ENCODE measurements around the gene MCRS1. TPM values are rescaled to one million over a fixed set of nuclear protein-coding genes. Genes with fewer than 3 reads are reported as not detected.
A peak's percentile ranks its signal among the peaks of the same experiment; 100 is the strongest.

The MCRS1 gene
- total RNA-seq, 2 experiments from 2014 or later, result 65.4 to 75.6 TPM

- Histone ChIP-seq H3K79me2 (ENCODE audit: insufficient read depth, low read depth, low read length) (no peaks in the 10 kb centered on the region), H3K9me3 (ENCODE audit: low read length) (no peaks in the 10 kb centered on the region), H4K20me1 (ENCODE audit: insufficient read depth, low read length) (no peaks in the 10 kb centered on the region), H3K27ac (ENCODE audit: low read depth, low read length, poor library complexity, severe bottlenecking) (no peak overlapping the region), H3K4me3 (ENCODE audit: low read depth, low read length, poor library complexity, severe bottlenecking) (no peak overlapping the region), H3K9me2 (ENCODE audit: insufficient read depth, low read length) (no peaks in the 10 kb centered on the region), H3K36me3 (ENCODE audit: insufficient read depth, low read length) (no peaks in the 10 kb centered on the region), H3K4me1 (ENCODE audit: insufficient read depth, low read length, poor library complexity, severe bottlenecking) (peaks cover 30% of the 10 kb centered on the region), H2AFZ (ENCODE audit: low read length) (no peak overlapping the region), H3K4me2 (ENCODE audit: low read length) (no peak overlapping the region)
- no TSS peak for BruUV-seq (replicated peaks)
- no peak for TF ChIP-seq CTCF (conservative IDR thresholded peaks at IDR 0.05; ENCODE audit: low read length)
- TF ChIP-seq EZH2phosphoT487 (IDR thresholded peaks at IDR 0.05; ENCODE audit: borderline replicate concordance, low read depth, low read length), result no peak
- ChIA-PET CTCF (ENCODE audit: unreplicated experiment) (no interaction called here), POLR2A (interaction anchor here (1.0 kb wide), 1 partner anchor 10 kb away, joined by 5 read pairs; no protein-coding TSS in a partner anchor)
- DNase-seq (ENCODE audit: low spot score), result peak; percentile 15
- intact Hi-C loops (cut with micrococcal nuclease; ENCODE audit: unreplicated experiment), result no loop called here
These were observed 25.9 kb downstream of the MCRS1 start for GRCh38 chr12:49541911-49542505.

- ChIA-PET POLR2A (interaction anchor here (1.0 kb wide), 1 partner anchor 10 kb away, joined by 5 read pairs; no protein-coding TSS in a partner anchor), CTCF (ENCODE audit: unreplicated experiment) (no interaction called here)
- H3K79me2 ChIP-seq (ENCODE audit: insufficient read depth, low read depth, low read length), result no peaks in the 10 kb centered on the region
- H3K27ac ChIP-seq (ENCODE audit: low read depth, low read length, poor library complexity, severe bottlenecking), result no peak overlapping the region
- H3K4me1 ChIP-seq (ENCODE audit: insufficient read depth, low read length, poor library complexity, severe bottlenecking), result peaks cover 38% of the 10 kb centered on the region
- H3K4me3 ChIP-seq (ENCODE audit: low read depth, low read length, poor library complexity, severe bottlenecking), result no peak overlapping the region
- intact Hi-C loops (cut with micrococcal nuclease; ENCODE audit: unreplicated experiment), result no loop called here
- no peak overlapping the region for H2AFZ ChIP-seq (ENCODE audit: low read length)
- BruUV-seq (replicated peaks), result no TSS peak
- TF ChIP-seq EZH2phosphoT487 (IDR thresholded peaks at IDR 0.05; ENCODE audit: borderline replicate concordance, low read depth, low read length) (no peak), CTCF (conservative IDR thresholded peaks at IDR 0.05; ENCODE audit: low read length) (no peak)
- no peaks in the 10 kb centered on the region for H3K9me2 ChIP-seq (ENCODE audit: insufficient read depth, low read length)
- H3K9me3 ChIP-seq (ENCODE audit: low read length), result no peaks in the 10 kb centered on the region
- DNase-seq (ENCODE audit: low spot score), result no peak
- H4K20me1 ChIP-seq (ENCODE audit: insufficient read depth, low read length), result no peaks in the 10 kb centered on the region
- no peaks in the 10 kb centered on the region for H3K36me3 ChIP-seq (ENCODE audit: insufficient read depth, low read length)
- no peak overlapping the region for H3K4me2 ChIP-seq (ENCODE audit: low read length)
These were observed 26.6 kb downstream of the MCRS1 start for GRCh38 chr12:49541140-49541861.

All from OCI-LY7 (cell line).